IgD-negative memory B cell (primary cell): ENCODE data around the gene TMEM119. TPM values are rescaled to one million over a fixed set of nuclear protein-coding genes. Genes with fewer than 3 reads are reported as not detected.

ENCODE experiments used
- H3K27ac Mint-ChIP-seq, 3 donors: one replicate each; pipeline ENCODE4 v1.8.0; 2020 to 2022; ENCODE audit warnings: mild to moderate bottlenecking in 3 of 3, mixed read lengths in 3 of 3, moderate library complexity in 1 of 3
- H3K27me3 Mint-ChIP-seq: one replicate; pipeline ENCODE4 v1.8.0; 2021; ENCODE audit warnings: mixed read lengths
- H3K36me3 Mint-ChIP-seq: one replicate; pipeline ENCODE4 v1.8.0; 2020; ENCODE audit warnings: mild to moderate bottlenecking, mixed read lengths
- H3K4me1 Mint-ChIP-seq, 3 donors: one replicate each; pipeline ENCODE4 v1.8.0; 2020 to 2022; ENCODE audit warnings: mixed read lengths in 3 of 3, mild to moderate bottlenecking in 1 of 3
- H3K4me3 Mint-ChIP-seq, 4 donors: one replicate each; pipeline ENCODE4 v1.8.0; 2020 to 2022; ENCODE audit warnings: mild to moderate bottlenecking in 4 of 4, mixed read lengths in 4 of 4, moderate library complexity in 3 of 4
- H3K9me3 Mint-ChIP-seq, 3 donors: one replicate each; pipeline ENCODE4 v1.8.0; 2020 to 2021; ENCODE audit warnings: mixed read lengths in 3 of 3, mild to moderate bottlenecking in 1 of 3
- polyA plus RNA-seq: library from polyadenylated mRNA; unstranded; fragments of 300-500 nt; fragmentation: Illumina TruSeq; gene quantifications from one replicate; pipeline ENCODE4 v1.2.3, GENCODE V29; 2021

Gene TMEM119
- polyA plus RNA-seq, 1 donor from 2014 or later: 0.33 TPM

DNA sequence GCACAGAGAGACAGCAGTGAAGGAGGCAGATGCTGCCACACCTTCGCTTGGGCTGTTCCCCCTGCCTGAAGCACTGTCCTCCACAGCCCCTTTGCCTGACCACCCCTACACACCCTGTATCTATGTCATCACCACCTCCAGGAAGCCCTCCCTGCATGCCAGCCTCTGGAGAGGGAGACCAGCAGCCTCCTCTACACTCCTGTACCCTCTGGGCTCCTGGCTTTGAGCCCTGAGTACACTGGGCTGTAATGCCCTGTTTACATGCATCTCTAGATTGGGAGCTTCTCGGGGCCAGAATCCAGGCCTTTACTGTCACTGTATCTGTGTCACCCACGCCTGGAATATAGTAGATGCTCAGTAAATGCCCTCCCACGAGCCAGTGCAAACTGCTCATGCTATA is 5.9 kb upstream of the TMEM119 start:
- H3K27me3 Mint-ChIP-seq: peaks cover 1% of the 10 kb centered on the region
- peaks cover 0 to 5% (median 0%) of the 10 kb centered on the region in 3 donors for H3K4me1 Mint-ChIP-seq
- peak overlapping the region in 1 of 3 donors; percentile 76 for H3K27ac Mint-ChIP-seq
- H3K9me3 Mint-ChIP-seq: no peaks in the 10 kb centered on the region
- no peak overlapping the region for H3K4me3 Mint-ChIP-seq
- H3K36me3 Mint-ChIP-seq: peaks cover 2% of the 10 kb centered on the region

GRCh38 chr12:108602976-108603704 is 5.3 kb upstream of the TMEM119 start:
- Mint-ChIP-seq H3K27ac (no peak overlapping the region), H3K9me3 (no peaks in the 10 kb centered on the region), H3K36me3 (peaks cover 2% of the 10 kb centered on the region), H3K4me1 (peaks cover 0 to 5% (median 0%) of the 10 kb centered on the region in 3 donors), H3K4me3 (no peak overlapping the region), H3K27me3 (peaks cover 1% of the 10 kb centered on the region)

- Mint-ChIP-seq H3K4me1 (peaks cover 0 to 5% (median 3%) of the 10 kb centered on the region in 3 donors), H3K9me3 (no peaks in the 10 kb centered on the region), H3K4me3 (no peak overlapping the region), H3K36me3 (peaks cover 2% of the 10 kb centered on the region), H3K27me3 (no peaks in the 10 kb centered on the region), H3K27ac (no peak overlapping the region)
Observed at GRCh38 chr12:108602209-108602705, 4.4 kb upstream of the TMEM119 start.

DNA sequence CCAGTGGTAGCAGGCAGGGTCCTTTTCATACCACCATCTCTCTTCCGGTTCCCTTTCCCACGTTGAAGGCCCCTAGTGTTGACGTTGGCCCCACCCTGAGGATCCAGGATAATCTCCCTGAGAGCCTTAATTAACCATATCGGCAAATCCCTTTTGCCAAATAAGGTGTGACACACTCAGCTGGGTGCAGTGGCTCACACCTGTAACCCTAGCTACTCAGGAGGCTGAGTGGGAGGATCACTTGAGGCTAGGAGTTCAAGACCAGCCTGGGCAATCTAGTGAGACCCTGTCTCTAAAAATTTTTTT is 2.8 kb upstream of the TMEM119 start:
- no peaks in the 10 kb centered on the region for H3K9me3 Mint-ChIP-seq
- H3K4me1 Mint-ChIP-seq: peaks cover 0 to 5% (median 3%) of the 10 kb centered on the region in 3 donors
- H3K27ac Mint-ChIP-seq: no peak overlapping the region
- no peak overlapping the region for H3K4me3 Mint-ChIP-seq
- H3K27me3 Mint-ChIP-seq: no peaks in the 10 kb centered on the region
- peaks cover 2% of the 10 kb centered on the region for H3K36me3 Mint-ChIP-seq

GRCh38 chr12:108599948-108600701 is 2.2 kb upstream of the TMEM119 start:
- no peak overlapping the region for H3K27ac Mint-ChIP-seq
- H3K36me3 Mint-ChIP-seq: peaks cover 2% of the 10 kb centered on the region
- H3K4me3 Mint-ChIP-seq: no peak overlapping the region

GRCh38 chr12:108599541-108599940 is 1.7 kb upstream of the TMEM119 start:
- no peaks in the 10 kb centered on the region for H3K27me3 Mint-ChIP-seq
- no peaks in the 10 kb centered on the region for H3K9me3 Mint-ChIP-seq
- H3K36me3 Mint-ChIP-seq: peaks cover 2% of the 10 kb centered on the region
- H3K4me3 Mint-ChIP-seq: no peak overlapping the region
- no peak overlapping the region for H3K27ac Mint-ChIP-seq
- peaks cover 0 to 5% (median 3%) of the 10 kb centered on the region in 3 donors for H3K4me1 Mint-ChIP-seq

More at GRCh38 chr12:108599948-108600701, 2.2 kb upstream of the TMEM119 start:
- H3K9me3 Mint-ChIP-seq: no peaks in the 10 kb centered on the region
- H3K27me3 Mint-ChIP-seq: no peaks in the 10 kb centered on the region
- peaks cover 0 to 5% (median 3%) of the 10 kb centered on the region in 3 donors for H3K4me1 Mint-ChIP-seq

DNA sequence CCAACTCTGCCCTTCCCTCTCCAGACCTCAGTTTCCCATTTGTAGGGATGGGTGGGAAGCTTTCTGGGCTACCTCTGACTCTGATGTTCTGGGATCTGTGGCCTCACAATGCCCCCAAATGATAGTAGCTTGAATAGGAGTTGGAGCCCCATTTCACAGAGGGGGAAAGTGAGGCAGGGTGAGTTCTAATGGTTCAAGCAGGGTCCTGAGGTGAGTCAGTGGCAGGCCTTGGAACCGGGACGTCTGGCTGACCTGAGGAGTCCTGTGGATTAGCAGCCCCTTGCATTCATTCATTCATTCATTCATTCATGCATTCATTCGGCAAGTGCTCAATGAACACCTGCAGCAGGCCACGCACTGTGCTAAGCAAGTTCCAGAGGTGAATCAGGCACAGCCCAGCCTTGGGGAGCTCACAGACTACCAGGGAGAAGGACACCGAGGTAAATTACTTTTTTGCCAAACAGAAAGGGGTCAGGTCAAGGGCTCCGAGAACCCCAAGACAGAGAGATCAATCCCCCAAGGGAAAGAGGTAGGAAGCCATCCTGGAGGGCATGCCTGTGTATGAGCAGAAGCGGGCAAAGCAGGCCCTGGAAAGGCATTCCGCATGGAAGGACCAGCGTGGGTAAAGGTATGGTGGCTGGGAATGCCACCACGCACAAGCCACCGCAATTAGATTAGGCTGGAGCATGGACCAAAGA is 818 bp upstream of the TMEM119 start:
- Mint-ChIP-seq H3K27me3 (no peaks in the 10 kb centered on the region), H3K36me3 (peaks cover under 1% of the 10 kb centered on the region), H3K9me3 (no peaks in the 10 kb centered on the region), H3K4me3 (no peak overlapping the region), H3K27ac (no peak overlapping the region), H3K4me1 (peaks cover 0 to 3% (median 0%) of the 10 kb centered on the region in 3 donors)

DNA sequence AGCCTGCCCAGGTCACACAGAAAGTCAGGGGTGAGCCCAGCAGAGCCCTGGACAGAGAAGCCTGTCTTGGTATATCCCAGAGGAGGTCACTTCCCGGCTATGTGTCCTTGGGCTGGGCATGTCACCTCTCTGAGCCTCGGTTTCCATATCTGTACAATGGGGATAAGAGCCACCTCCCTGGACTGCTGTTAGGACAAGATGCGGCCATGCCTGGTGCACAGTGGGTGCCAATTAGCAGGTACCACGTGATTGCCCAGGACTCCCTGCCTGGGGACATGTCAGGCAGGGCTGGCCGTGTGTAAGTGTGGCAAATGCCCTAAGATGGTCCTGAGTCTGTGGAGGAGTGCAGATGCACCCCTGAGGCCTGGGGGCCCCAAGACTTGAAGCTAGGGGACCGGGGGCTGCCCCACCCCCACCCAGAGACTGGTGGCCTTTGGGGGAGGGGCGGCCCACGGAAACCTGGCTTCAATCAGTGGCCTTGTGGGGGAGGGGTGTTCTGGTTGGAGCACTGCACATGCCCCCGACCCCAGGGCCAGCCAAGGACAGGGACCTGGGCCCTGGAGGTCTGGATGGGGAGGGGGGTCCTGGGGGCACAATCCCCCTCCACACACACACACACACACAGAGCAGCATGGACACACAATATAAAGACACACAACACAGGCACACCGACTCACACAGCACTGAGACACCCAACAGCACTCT is 878 bp downstream of the TMEM119 start:
- H3K4me1 Mint-ChIP-seq: peaks cover 0 to 3% (median 0%) of the 10 kb centered on the region in 3 donors
- H3K4me3 Mint-ChIP-seq: no peak overlapping the region
- H3K36me3 Mint-ChIP-seq: no peaks in the 10 kb centered on the region
- H3K9me3 Mint-ChIP-seq: no peaks in the 10 kb centered on the region
- H3K27me3 Mint-ChIP-seq: no peaks in the 10 kb centered on the region
- H3K27ac Mint-ChIP-seq: no peak overlapping the region

DNA sequence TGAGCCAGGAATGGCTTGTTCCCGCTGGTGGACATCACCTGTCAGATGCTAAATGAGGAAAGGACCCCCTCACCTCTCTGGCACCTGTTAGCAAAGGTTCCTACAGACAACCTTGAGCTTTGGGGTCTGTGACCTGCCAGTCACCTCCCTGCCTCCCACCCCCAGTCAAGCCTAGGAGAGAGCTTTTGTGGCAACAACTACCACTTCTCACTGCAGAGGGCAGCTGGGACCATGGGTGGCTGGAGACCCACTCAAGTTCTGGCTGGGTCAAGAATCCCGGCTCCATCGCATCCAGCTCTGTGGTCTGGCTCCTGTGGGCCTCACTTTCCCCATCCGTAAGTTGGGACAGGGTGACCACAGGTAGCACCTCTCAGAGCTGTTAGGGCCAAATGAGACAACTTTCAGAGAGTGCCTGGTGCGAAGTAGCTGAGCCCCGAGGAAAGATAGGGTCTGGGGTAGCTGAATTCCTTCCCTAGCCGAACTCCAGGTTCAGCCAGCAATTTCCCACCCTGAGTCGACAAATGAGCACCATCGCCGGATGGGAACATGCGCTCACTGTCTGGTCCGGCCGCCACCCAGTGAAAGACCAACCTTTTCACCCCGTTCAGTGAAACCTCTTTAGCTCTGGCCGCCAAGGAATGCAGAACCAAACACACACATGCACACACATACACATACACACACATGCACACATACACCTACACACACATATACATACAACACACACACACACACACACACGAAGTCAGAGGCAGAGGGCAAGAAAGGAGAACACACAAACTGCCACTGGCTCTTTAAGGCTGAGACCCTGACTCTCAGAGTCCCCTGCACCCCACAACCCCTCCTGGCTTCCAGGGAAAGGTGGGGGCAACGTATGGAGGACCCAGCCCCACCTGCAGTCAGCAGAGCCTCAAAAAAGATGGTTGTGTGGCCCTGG is 1.9 kb downstream of the TMEM119 start:
- H3K9me3 Mint-ChIP-seq: no peaks in the 10 kb centered on the region
- H3K27ac Mint-ChIP-seq: no peak overlapping the region
- no peak overlapping the region for H3K4me3 Mint-ChIP-seq
- H3K36me3 Mint-ChIP-seq: no peaks in the 10 kb centered on the region
- H3K4me1 Mint-ChIP-seq: peaks cover 0 to 3% (median 0%) of the 10 kb centered on the region in 3 donors
- H3K27me3 Mint-ChIP-seq: no peaks in the 10 kb centered on the region

GRCh38 chr12:108594960-108595710 is 2.7 kb downstream of the TMEM119 start:
- Mint-ChIP-seq H3K4me1 (peaks cover 0 to 3% (median 0%) of the 10 kb centered on the region in 3 donors), H3K4me3 (no peak overlapping the region), H3K27ac (no peak overlapping the region), H3K9me3 (no peaks in the 10 kb centered on the region), H3K36me3 (no peaks in the 10 kb centered on the region), H3K27me3 (no peaks in the 10 kb centered on the region)

GRCh38 chr12:108594323-108594903 is 3.5 kb downstream of the TMEM119 start:
- H3K36me3 Mint-ChIP-seq: no peaks in the 10 kb centered on the region
- no peaks in the 10 kb centered on the region for H3K27me3 Mint-ChIP-seq
- no peaks in the 10 kb centered on the region for H3K9me3 Mint-ChIP-seq
- no peak overlapping the region for H3K27ac Mint-ChIP-seq
- H3K4me1 Mint-ChIP-seq: peaks cover 0 to 3% (median 0%) of the 10 kb centered on the region in 3 donors
- no peak overlapping the region for H3K4me3 Mint-ChIP-seq

DNA sequence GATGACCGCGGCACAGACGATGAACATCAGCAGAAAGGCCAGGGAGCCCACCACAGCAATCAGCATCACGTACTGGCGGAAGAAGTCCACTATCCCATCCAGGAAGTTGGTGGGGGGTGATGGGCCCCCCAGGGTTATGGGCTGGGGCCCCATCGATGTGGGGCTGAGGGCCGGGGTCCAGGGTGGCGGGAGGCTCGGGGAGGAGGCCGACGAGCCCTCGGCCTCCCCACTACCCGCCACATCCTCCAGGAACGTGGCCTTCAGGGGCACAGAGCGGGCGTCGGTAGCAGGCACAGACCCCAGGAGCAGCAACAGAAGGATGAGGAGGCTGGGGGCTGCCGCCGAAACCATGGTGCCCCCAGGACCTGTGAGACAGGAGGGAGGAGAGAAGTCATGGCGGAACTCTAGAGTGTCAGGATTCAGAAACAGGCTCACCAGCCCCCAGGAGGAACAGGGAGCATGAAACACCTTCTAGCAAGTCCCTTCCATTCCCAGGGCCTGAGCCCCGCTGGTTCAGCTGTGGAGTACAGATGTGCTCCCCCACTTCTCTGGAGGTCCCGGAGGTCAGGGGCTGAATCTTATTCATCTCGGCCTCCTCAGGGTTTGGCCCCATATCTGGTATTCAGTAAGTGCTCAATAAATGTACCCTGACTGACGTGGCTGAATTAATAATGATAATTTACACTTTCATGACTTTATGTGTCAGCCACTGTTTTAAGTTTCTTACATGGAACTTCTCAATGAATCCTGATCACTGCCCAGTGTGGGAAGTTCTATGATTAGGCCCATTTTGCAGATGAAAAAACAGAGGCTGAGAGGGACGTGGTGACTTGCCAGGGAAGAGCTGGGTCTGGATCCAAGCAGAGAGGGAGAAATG is 5.6 kb downstream of the TMEM119 start:
- Mint-ChIP-seq H3K4me1 (peaks cover 0 to under 1% (median 0%) of the 10 kb centered on the region in 3 donors), H3K4me3 (no peak overlapping the region), H3K27me3 (no peaks in the 10 kb centered on the region), H3K9me3 (no peaks in the 10 kb centered on the region), H3K36me3 (no peaks in the 10 kb centered on the region), H3K27ac (no peak overlapping the region)
